AG04450 (cell line): ENCODE measurements around the gene SOST. TPM values are rescaled to one million over a fixed set of nuclear protein-coding genes. Genes with fewer than 3 reads are reported as not detected.

Experiments
- CTCF ChIA-PET: fragments of 300-600, 350-600 bp; formaldehyde crosslinking; extraction: SDS; loops from one replicate; lab custom pipeline; 2022; ENCODE audit warnings: antibody characterized with exemption, inconsistent platforms; lab: Charles Lee
- POLR2A ChIA-PET: fragments of 350-600 bp; formaldehyde crosslinking; extraction: SDS; loops from one replicate; lab custom pipeline; 2021; ENCODE audit warnings: antibody characterized with exemption, inconsistent platforms; lab: Yijun Ruan, JAX
- DNase-seq: peaks from one replicate; pipeline ENCODE4 v3.0.0-alpha.2; 2011; ENCODE audit warnings: low read depth, low spot score
- H3K27ac ChIP-seq: one replicate; pipeline ENCODE4 v1.5.1; 2012; ENCODE audit warnings: low read depth, low read length, control low read depth
- H3K27me3 ChIP-seq: one replicate; pipeline ENCODE4 v1.6.0; 2012; ENCODE audit warnings: low read length; ENCODE audit not compliant: control insufficient read depth, insufficient read depth
- H3K4me3 ChIP-seq: 2 replicates; pipeline ENCODE4 v1.5.1; 2011; ENCODE audit warnings: mild to moderate bottlenecking, low read depth, low read length, control low read depth
- H3K9me3 ChIP-seq: 2 replicates; pipeline ENCODE4 v1.5.1; 2012; ENCODE audit warnings: low read length; ENCODE audit not compliant: control insufficient read depth, insufficient read depth
- polyA plus RNA-seq: library from polyadenylated mRNA; depleted of rRNA; stranded (reverse); fragments of >200 nt; gene quantifications from 2 replicates; pipeline ENCODE4 v1.2.3, GENCODE V29; 2011
- TF ChIP-seq, protein P1 (sequence below): IDR thresholded peaks from 2 replicates; pipeline ENCODE4 v1.5.1; 2011; ENCODE audit warnings: low read depth, low read length, control low read depth, inconsistent platforms

Gene SOST
- polyA plus RNA-seq, 1 experiment: not detected

DNA sequence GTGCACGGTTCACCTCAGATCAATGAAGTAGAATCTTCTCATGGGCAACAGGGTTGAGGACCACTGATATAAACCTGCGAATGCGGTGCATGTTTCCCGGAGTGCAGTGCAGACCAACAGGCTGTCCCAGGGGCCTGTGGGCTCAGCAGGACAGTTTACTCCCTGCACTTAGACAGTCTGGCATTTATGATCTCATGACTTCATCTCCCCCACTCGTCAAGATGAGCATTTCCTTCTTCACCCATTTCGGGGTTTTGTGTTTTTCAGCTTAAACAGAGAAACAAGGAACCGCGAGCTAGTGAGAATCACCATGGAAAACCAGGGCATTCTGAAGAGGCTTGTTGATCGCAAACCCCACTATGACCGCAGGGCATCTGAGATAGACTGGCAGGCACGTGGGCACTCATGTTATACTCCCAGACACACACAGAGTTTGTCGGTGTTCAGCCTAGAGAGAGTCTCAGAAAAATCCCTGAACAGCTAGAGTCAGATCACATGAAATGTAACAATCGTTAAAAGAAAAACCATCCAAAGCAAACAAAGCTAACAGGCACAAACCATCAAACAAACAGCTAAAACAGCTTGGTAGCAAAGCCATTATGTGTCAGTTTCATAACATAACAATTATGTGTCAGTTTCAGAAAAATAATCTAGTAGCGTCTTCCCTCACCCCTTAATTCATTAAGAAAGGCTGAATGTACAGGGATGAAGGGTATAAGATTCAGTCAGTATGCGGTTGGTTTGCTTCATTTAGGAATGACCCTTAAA, 24.5 kb upstream of the SOST start:
- no peak overlapping the region for H3K4me3 ChIP-seq
- CTCF ChIA-PET: interaction anchor here (2.0 kb wide), 1 partner anchor 63 kb away, joined by 6 read pairs; no protein-coding TSS in a partner anchor
- H3K27ac ChIP-seq: no peak overlapping the region
- TF ChIP-seq, protein P1, sequence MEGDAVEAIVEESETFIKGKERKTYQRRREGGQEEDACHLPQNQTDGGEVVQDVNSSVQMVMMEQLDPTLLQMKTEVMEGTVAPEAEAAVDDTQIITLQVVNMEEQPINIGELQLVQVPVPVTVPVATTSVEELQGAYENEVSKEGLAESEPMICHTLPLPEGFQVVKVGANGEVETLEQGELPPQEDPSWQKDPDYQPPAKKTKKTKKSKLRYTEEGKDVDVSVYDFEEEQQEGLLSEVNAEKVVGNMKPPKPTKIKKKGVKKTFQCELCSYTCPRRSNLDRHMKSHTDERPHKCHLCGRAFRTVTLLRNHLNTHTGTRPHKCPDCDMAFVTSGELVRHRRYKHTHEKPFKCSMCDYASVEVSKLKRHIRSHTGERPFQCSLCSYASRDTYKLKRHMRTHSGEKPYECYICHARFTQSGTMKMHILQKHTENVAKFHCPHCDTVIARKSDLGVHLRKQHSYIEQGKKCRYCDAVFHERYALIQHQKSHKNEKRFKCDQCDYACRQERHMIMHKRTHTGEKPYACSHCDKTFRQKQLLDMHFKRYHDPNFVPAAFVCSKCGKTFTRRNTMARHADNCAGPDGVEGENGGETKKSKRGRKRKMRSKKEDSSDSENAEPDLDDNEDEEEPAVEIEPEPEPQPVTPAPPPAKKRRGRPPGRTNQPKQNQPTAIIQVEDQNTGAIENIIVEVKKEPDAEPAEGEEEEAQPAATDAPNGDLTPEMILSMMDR: no peak
- H3K9me3 ChIP-seq: no peaks in the 10 kb centered on the region
- no peaks in the 10 kb centered on the region for H3K27me3 ChIP-seq
- POLR2A ChIA-PET: no interaction called here
- DNase-seq: no peak

DNA sequence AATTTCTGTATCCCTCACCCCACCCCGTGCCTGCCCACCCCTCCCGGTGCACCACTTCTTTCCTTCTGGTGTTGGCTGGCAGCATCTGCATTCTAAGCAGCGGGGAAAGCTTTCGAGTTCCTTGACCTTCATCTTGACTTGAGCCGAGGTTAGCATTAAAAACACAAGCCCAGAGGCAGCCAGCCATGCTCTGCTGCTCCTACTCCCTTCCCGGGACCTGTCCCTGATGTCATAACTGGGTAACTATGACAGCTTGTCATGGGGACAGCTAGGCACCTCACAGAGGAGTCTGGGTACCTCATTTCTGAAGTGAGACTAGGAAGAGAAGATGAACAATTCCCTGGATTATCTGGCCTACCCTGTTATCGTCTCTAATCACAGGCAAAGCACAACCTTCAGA, 21.5 kb upstream of the SOST start, which contains the start of gene CFAP97D1:
Gene CFAP97D1, plus strand, starts transcription at position 301 of the 400 bp plus-strand sequence. Its CDS starts 28 bp downstream, at position 329.
- POLR2A ChIA-PET: no interaction called here
- CTCF ChIA-PET: interaction anchor here (0.7 kb wide), 1 partner anchor 12 kb away, joined by 4 read pairs; no protein-coding TSS in a partner anchor
- H3K27ac ChIP-seq: no peak within 1 kb of the TSS

DNA sequence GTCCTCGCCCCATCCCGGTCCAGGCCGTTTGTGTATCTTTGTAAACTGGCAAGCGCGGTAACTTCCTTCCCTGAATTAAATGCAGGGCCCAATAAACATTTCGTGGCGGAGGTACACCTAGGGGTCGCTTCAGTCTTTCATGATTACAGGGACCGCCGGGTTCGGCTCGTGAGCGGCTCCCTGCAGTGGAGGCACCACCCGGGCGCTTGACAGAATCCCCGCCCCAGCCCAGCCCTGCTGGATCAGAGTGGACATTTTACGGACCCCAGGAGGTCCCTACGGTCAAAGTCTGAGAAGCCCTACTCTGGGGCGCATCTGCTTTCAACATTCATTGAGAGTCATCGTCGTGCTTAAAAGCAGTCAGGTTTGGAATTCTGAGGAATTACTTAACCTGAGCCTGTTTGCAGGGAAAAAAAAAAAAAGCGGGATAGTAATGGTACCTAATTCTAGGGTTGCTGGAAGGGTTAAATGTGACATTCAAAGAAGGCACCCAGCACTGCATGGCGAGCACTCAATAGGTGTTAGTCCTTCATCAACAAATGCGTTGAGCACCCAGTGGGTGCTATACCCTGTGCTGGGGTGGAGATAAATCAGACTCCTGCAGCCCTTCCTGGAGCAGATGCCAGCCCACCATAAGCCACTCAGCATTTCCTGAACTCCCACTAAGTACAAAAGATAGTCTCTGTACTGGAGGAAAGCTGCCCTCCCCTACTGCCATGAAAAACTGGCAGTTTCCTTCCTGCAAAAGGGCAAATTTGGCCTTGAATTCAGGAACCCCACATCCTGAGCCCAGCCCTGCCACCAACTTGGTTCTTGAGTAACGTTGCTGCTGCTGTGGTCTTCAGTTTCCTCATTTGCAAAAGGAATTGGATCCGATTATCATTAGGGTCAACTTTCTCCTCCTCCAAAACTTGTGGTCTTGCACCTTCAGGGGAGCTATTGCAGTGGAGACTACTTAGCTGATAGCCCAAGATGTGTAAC, 20.8 kb upstream of the SOST start:
- no peak for DNase-seq
- Histone ChIP-seq H3K9me3 (no peaks in the 10 kb centered on the region), H3K27me3 (no peaks in the 10 kb centered on the region), H3K27ac (peak overlapping the region; percentile 61), H3K4me3 (peak overlapping the region; percentile 86)
- TF ChIP-seq, protein P1: peak; percentile 30
- CTCF ChIA-PET: interaction anchor here (0.6 to 0.7 kb wide), 2 partner anchors 13 to 115 kb away, joined by 4 read pairs; no protein-coding TSS in a partner anchor
- POLR2A ChIA-PET: interaction anchor here (0.6 to 1.0 kb wide), 3 partner anchors 39 to 234 kb away, joined by 3 to 4 read pairs (median 3); no protein-coding TSS in a partner anchor

More for the DNA sequence above, 21.5 kb upstream of the SOST start, which contains the start of gene CFAP97D1:
- no peaks in the 10 kb centered on the region for H3K27me3 ChIP-seq
- TF ChIP-seq, protein P1: no peak
- H3K4me3 ChIP-seq: peak within 1 kb of the TSS; percentile 86
- H3K9me3 ChIP-seq: no peaks in the 10 kb centered on the region
- no peak for DNase-seq

DNA sequence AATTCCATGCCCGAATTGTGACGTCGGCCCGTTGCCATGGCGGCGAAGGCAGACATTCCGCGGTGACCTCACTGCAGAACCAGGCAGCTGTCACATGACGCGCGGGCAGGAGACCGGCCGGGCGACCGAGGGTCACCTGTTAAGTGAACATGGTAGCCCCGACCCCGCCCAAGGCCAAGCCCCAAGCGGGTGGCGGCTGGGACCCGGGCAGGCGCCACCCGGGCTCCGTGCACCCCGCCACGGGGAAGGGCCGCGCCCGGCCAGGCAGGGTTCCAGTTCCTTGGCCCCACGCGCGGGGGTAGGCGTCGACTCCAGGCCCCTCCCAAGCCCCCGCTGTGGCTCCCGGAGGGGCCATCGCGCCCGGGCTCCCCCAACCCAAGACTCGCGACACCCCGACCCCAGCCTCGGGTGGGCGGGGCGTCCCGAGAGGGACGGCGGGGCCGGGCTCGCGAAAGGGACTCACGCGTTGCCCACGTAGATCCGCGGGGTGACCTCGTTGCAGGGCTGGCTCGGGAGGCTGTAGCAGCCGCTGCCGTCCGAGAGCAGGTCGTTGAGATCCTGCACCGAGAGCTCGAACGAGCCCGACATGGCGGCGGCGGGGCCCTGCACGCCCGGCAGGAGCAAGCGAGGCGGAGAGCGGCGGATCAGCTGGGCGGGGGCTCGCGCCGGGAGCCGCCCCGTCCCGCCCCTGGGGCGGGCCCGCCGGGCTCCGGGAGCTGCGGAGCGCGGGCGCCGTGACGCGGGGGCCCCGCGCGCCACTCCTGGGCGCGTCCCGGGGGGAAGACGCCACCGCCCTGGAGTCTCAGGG, 19.9 kb upstream of the SOST start, which contains the start of gene DUSP3:
Gene DUSP3, minus strand, starts transcription at position 641 of the 808 bp plus-strand sequence. Its CDS starts 53 bp downstream, at position 588.
- DNase-seq: peak; percentile 81
- peak within 1 kb of the TSS; percentile 89 for H3K27ac ChIP-seq
- peak within 1 kb of the TSS; percentile 86 for H3K4me3 ChIP-seq
- H3K9me3 ChIP-seq: no peaks in the 10 kb centered on the region
- ChIA-PET POLR2A (interaction anchor here (0.6 to 1.0 kb wide), 4 partner anchors 12 to 233 kb away, joined by 3 to 4 read pairs (median 3); no protein-coding TSS in a partner anchor), CTCF (interaction anchor here (0.6 to 1.0 kb wide), 2 partner anchors 13 to 114 kb away, joined by 3 to 4 read pairs; no protein-coding TSS in a partner anchor)
- H3K27me3 ChIP-seq: no peaks in the 10 kb centered on the region
- TF ChIP-seq, protein P1: no peak
